H9 (cell line): ENCODE results near the gene ABCD4. TPM values are rescaled to one million over a fixed set of nuclear protein-coding genes. Genes with fewer than 3 reads are reported as not detected.

Source experiments
- DNase-seq: peaks from one replicate; pipeline ENCODE4 v3.0.0-alpha.2; 2017
- H2AFZ ChIP-seq: one replicate; pipeline ENCODE4 v1.6.1; 2013; ENCODE audit warnings: mild to moderate bottlenecking, low read length, control low read depth, moderate library complexity
- H2AK5ac ChIP-seq: 2 replicates; pipeline ENCODE4 v1.6.1; 2013; ENCODE audit warnings: low read length, control low read depth, mixed read lengths; ENCODE audit not compliant: insufficient read length
- H2BK120ac ChIP-seq: one replicate; pipeline ENCODE4 v1.6.1; 2013; ENCODE audit warnings: low read depth, mild to moderate bottlenecking, low read length, control low read depth, inconsistent platforms; ENCODE audit not compliant: poor library complexity, severe bottlenecking
- H2BK12ac ChIP-seq: 2 replicates; pipeline ENCODE4 v1.6.1; 2013; ENCODE audit warnings: low read length, control low read depth, mixed read lengths, low read depth; ENCODE audit not compliant: insufficient read length
- H2BK15ac ChIP-seq: 2 replicates; pipeline ENCODE4 v1.6.1; 2013; ENCODE audit warnings: low read depth, low read length, control low read depth
- H2BK20ac ChIP-seq: one replicate; pipeline ENCODE4 v1.6.1; 2013; ENCODE audit warnings: low read depth, mild to moderate bottlenecking, low read length, control low read depth, inconsistent platforms; ENCODE audit not compliant: poor library complexity, severe bottlenecking
- H2BK5ac ChIP-seq: 2 replicates; pipeline ENCODE4 v1.6.1; 2013; ENCODE audit warnings: low read length, control low read depth, mixed read lengths; ENCODE audit not compliant: insufficient read length
- H3K14ac ChIP-seq: 2 replicates; pipeline ENCODE4 v1.6.1; 2013; ENCODE audit warnings: low read length, control low read depth; ENCODE audit not compliant: insufficient read depth
- H3K18ac ChIP-seq: 2 replicates; pipeline ENCODE4 v1.6.1; 2013; ENCODE audit warnings: low read depth, mild to moderate bottlenecking, mixed read lengths, low read length, control low read depth; ENCODE audit not compliant: insufficient read length
- H3K23ac ChIP-seq: 2 replicates; pipeline ENCODE4 v1.6.1; 2013; ENCODE audit warnings: low read length, control low read depth, mixed read lengths, low read depth; ENCODE audit not compliant: insufficient read length
- H3K23me2 ChIP-seq: 2 replicates; pipeline ENCODE4 v1.6.1; 2013; ENCODE audit warnings: low read depth, mild to moderate bottlenecking, mixed read lengths, low read length, control low read depth; ENCODE audit not compliant: insufficient read length, poor library complexity, severe bottlenecking
- H3K27ac ChIP-seq: 2 replicates; pipeline ENCODE4 v1.5.1; 2013; ENCODE audit warnings: low read length, control low read depth, mixed read lengths, low read depth; ENCODE audit not compliant: insufficient read length
- H3K27me3 ChIP-seq: 2 replicates; pipeline ENCODE4 v1.6.1; 2013; ENCODE audit warnings: low read length, control low read depth, inconsistent platforms; ENCODE audit not compliant: insufficient read depth
- H3K4ac ChIP-seq: 2 replicates; pipeline ENCODE4 v1.6.1; 2013; ENCODE audit warnings: low read depth, mild to moderate bottlenecking, control low read depth, inconsistent platforms, low read length, moderate library complexity
- H3K4me1 ChIP-seq: 2 replicates; pipeline ENCODE4 v1.6.1; 2013; ENCODE audit warnings: low read length, control low read depth, inconsistent platforms; ENCODE audit not compliant: insufficient read depth
- H3K4me2 ChIP-seq: 2 replicates; pipeline ENCODE4 v1.6.1; 2013; ENCODE audit warnings: low read length, control low read depth, mixed read lengths; ENCODE audit not compliant: insufficient read length, insufficient read depth
- H3K56ac ChIP-seq: 2 replicates; pipeline ENCODE4 v1.6.1; 2013; ENCODE audit warnings: low read depth, mild to moderate bottlenecking, mixed read lengths, low read length, control low read depth; ENCODE audit not compliant: insufficient read length
- H3K79me1 ChIP-seq: 2 replicates; pipeline ENCODE4 v1.6.1; 2013; ENCODE audit warnings: low read depth, mild to moderate bottlenecking, moderate library complexity, low read length, control low read depth, inconsistent platforms; ENCODE audit not compliant: insufficient read depth, poor library complexity, severe bottlenecking
- H3K79me2 ChIP-seq: 2 replicates; pipeline ENCODE4 v1.6.1; 2013; ENCODE audit warnings: low read length, control low read depth, inconsistent platforms; ENCODE audit not compliant: insufficient read depth
- H3K9ac ChIP-seq: 2 replicates; pipeline ENCODE4 v1.6.1; 2013; ENCODE audit warnings: low read length, control low read depth, mixed read lengths; ENCODE audit not compliant: insufficient read length; ENCODE audit errors: extremely low read depth
- H3K9me3 ChIP-seq: one replicate; pipeline ENCODE4 v1.6.1; 2013; ENCODE audit warnings: low read depth, low read length, inconsistent platforms; ENCODE audit not compliant: control insufficient read depth
- H3T11ph ChIP-seq: one replicate; pipeline ENCODE4 v1.6.1; 2013; ENCODE audit warnings: mild to moderate bottlenecking, low read length, control low read depth, inconsistent platforms
- H4K20me1 ChIP-seq: one replicate; pipeline ENCODE4 v1.6.1; 2013; ENCODE audit not compliant: control insufficient read depth, insufficient read length, insufficient read depth
- H4K5ac ChIP-seq: 2 replicates; pipeline ENCODE4 v1.6.1; 2013; ENCODE audit warnings: low read depth, mild to moderate bottlenecking, mixed read lengths, low read length, control low read depth; ENCODE audit not compliant: insufficient read length
- H4K8ac ChIP-seq: replicated peaks from 2 replicates; pipeline ENCODE4 v1.6.1; 2013; ENCODE audit warnings: low read length, control low read depth, mixed read lengths, low read depth; ENCODE audit not compliant: insufficient read length
- H4K91ac ChIP-seq: 2 replicates; pipeline ENCODE4 v1.6.1; 2013; ENCODE audit warnings: low read depth, mild to moderate bottlenecking, moderate library complexity, mixed read lengths, low read length, control low read depth; ENCODE audit not compliant: insufficient read length
- H3K27ac Mint-ChIP-seq, 3 experiments: 2 replicates in 2 of 3; 3 replicates in 1 of 3; pipeline ENCODE4 v1.8.0; 2020 to 2021; ENCODE audit warnings: mixed read lengths in 3 of 3, mild to moderate bottlenecking in 1 of 3, moderate library complexity in 1 of 3
- H3K27me3 Mint-ChIP-seq: 2 replicates; pipeline ENCODE4 v1.8.0; 2021; ENCODE audit warnings: low read depth, mild to moderate bottlenecking, moderate library complexity, mixed read lengths
- H3K36me3 Mint-ChIP-seq, 3 experiments: 2 replicates in 2 of 3; 3 replicates in 1 of 3; pipeline ENCODE4 v1.8.0; 2020 to 2021; ENCODE audit warnings: low read depth in 3 of 3, mixed read lengths in 3 of 3; ENCODE audit not compliant: insufficient read depth in 1 of 3
- H3K4me1 Mint-ChIP-seq, 2 experiments: 2 replicates each; pipeline ENCODE4 v1.8.0; 2020; ENCODE audit warnings: mixed read lengths in 2 of 2
- H3K4me3 Mint-ChIP-seq, 2 experiments: 2 replicates in 1 of 2; 3 replicates in 1 of 2; pipeline ENCODE4 v1.8.0; 2020 to 2021; ENCODE audit warnings: mild to moderate bottlenecking in 2 of 2, mixed read lengths in 2 of 2, moderate library complexity in 1 of 2
- H3K9me3 Mint-ChIP-seq, 2 experiments: 2 replicates in 1 of 2; 3 replicates in 1 of 2; pipeline ENCODE4 v1.8.0; 2020; ENCODE audit warnings: mild to moderate bottlenecking in 2 of 2, mixed read lengths in 2 of 2, moderate library complexity in 1 of 2
- CTCF ChIP-seq: fragments of 200-600 bp; sonication (generic); conservative IDR thresholded peaks from 3 replicates; pipeline ENCODE4 v1.8.0; 2021; ENCODE audit warnings: antibody characterized with exemption, mild to moderate bottlenecking
- WGBS: extraction: QIAGEN DNeasy Blood & Tissue Kit; methylation state at CpG from one replicate; pipeline ENCODE4 v1.1.7; 2013; ENCODE audit warnings: missing lambda C conversion rate, low lambda C conversion rate, mixed read lengths; ENCODE audit not compliant: insufficient read length; ENCODE audit errors: extremely low coverage; 5-methylcytosine and 5-hydroxymethylcytosine counted together
- total RNA-seq: library from RNA; stranded (reverse); gene quantifications from 2 replicates; pipeline ENCODE4 v1.2.1, GENCODE V29; 2021

The ABCD4 gene
- total RNA-seq, 1 experiment from 2014 or later, result 80.9 TPM

DNA sequence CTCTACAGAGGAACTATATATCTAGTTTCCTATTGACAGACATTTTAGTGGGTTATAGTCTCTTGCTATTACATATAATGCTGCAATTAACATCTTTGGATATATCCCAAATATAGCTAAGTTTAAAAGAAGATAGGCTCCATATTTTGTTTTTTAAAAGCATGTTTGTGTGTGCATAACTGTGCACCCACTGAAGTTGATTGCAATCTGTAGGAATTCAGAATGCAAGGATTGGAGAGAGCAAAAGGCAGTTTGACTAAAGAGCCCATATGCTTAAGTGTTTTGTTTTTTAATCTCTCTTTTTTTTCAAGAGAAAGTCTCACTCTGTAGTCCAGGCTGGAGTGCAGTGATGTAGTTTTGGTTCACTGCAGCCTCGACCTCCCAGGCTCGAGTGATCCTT is 9.4 kb upstream of the ABCD4 start:
- H3K9me3 Mint-ChIP-seq, result no peaks in the 10 kb centered on the region
- H3K4me1 Mint-ChIP-seq, result peaks cover 3 to 4% of the 10 kb centered on the region in 2 experiments; a peak in 1 of 4 replicates
- Histone ChIP-seq H3K4me1 (no peaks in the 10 kb centered on the region), H3K4ac (no peak overlapping the region), H2BK120ac (no peak overlapping the region), H2BK15ac (no peak overlapping the region), H3K9ac (no peak overlapping the region), H3K27me3 (no peaks in the 10 kb centered on the region), H4K8ac (no peak overlapping the region), H3K79me2 (no peaks in the 10 kb centered on the region), H3K79me1 (no peaks in the 10 kb centered on the region), H3K23ac (no peak overlapping the region), H2AFZ (no peak overlapping the region), H3K9me3 (no peaks in the 10 kb centered on the region), H2AK5ac (no peak overlapping the region), H3K18ac (no peak overlapping the region), H2BK20ac (no peak overlapping the region), H3K56ac (no peak overlapping the region), H2BK12ac (no peak overlapping the region), H4K91ac (no peak overlapping the region), H3K27ac (no peak overlapping the region), H2BK5ac (no peak overlapping the region), H4K20me1 (no peaks in the 10 kb centered on the region), H3K14ac (no peak overlapping the region), H3K4me2 (no peak overlapping the region), H3T11ph (no peak overlapping the region), H3K23me2 (no peaks in the 10 kb centered on the region), H4K5ac (no peak overlapping the region)
- no peak for TF ChIP-seq CTCF
- H3K4me3 Mint-ChIP-seq, result no peak overlapping the region
- WGBS, result no CpG with 5 or more reads among the region's 2 CpGs
- no peaks in the 10 kb centered on the region for H3K36me3 Mint-ChIP-seq
- DNase-seq, result no peak
- no peaks in the 10 kb centered on the region; the same call in 1 of the 2 replicates for H3K27me3 Mint-ChIP-seq
- no peak overlapping the region for H3K27ac Mint-ChIP-seq
